Raji (cell line): ENCODE results near the gene ZSWIM6.
A peak's percentile ranks its signal among the peaks of the same experiment; 100 is the strongest.

Source experiments
- POLR2A ChIP-seq: IDR thresholded peaks from 2 replicates; pipeline ENCODE4 v1.6.1; 2011; ENCODE audit warnings: low read depth, low read length, control low read depth; ENCODE audit not compliant: insufficient read depth

ZSWIM6 gene

DNA sequence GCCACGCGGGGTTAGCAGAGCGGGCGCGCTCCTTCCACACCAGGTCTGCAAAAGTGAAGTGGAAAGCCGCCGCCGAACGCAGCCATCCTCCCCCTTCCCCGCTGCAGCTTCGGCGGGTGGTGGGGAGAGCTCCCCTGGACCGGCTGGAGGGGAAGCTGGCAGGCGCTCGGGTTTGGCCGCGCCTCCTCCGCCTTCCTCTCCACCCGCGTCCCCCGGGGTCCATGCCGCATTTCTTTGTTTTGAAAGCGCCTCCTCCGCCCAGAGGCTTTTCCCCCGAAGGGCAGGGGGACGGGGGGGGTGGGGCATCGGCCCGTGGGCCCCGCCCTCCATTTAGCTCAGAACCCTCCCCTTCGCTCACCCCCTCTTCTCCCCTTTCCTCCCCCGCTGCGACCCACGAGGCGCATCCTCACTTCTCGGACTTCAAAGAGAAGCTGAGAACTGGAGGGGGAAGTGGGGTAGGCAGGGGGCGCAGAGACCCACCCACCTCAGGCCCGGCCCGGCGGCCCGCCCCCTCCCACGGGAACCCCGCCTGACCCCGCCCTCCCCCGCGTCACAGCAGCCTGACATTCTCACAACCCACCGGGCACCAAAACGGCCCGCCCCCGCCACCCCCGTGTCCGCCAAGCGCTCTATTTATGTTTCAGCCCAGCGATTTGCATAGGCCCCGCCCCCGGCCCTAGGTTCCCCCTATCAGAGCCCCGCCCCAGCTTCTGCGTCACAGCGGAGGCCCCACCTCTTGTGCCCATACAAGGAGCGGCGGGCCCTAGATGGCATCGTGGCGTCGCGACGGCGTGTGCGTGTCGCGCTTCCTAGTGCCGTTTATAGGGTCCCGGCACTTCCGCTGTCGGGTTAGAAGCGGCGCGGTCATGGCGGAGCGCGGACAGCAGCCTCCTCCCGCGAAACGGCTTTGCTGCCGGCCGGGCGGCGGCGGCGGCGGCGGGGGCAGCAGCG lies at the start of gene ZSWIM6:
Gene ZSWIM6, plus strand, starts transcription at position 852 of the 951 bp plus-strand sequence. Its CDS starts 15 bp downstream, at position 867.
- peak; percentile 69 for TF ChIP-seq POLR2A

DNA sequence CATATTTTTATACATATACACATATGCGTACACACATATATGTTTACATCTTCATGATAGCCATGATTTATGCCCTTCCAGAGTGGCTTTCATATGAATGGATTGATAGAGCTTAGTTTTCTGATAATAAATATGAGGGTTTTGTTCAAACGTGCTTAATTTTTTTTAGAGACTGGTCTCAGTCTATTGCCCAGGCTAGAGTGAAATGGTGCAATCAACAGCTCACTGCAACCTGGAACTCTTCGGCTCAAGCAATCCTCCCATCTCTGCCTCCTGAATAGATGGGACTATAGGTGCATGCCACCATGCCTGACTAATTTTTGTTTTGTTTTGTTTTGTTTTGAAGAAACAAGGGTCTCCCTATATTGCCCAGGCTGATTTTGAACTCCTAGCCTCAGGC lies 48.6 kb upstream of the ZSWIM6 start:
- no peak for TF ChIP-seq POLR2A

DNA sequence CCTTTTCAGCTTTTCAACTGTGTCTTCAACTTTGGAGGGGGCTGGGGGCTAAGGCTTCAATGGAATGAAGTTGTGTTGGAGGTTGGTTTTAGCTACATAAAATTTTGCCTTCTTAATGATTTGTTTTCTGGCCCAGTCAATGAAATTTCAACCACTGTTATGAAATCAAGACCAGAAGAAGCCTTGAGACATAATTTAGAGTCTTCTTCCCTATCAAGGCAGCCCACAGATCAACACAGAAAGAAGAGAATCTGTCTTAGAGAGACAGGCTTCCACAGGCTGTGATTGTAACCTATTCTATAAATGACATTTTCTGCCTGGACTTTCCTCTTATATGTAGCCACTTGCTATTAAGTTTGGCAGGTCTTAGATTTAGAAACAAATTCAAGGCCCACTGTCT lies 46.5 kb upstream of the ZSWIM6 start:
- TF ChIP-seq POLR2A, result no peak

DNA sequence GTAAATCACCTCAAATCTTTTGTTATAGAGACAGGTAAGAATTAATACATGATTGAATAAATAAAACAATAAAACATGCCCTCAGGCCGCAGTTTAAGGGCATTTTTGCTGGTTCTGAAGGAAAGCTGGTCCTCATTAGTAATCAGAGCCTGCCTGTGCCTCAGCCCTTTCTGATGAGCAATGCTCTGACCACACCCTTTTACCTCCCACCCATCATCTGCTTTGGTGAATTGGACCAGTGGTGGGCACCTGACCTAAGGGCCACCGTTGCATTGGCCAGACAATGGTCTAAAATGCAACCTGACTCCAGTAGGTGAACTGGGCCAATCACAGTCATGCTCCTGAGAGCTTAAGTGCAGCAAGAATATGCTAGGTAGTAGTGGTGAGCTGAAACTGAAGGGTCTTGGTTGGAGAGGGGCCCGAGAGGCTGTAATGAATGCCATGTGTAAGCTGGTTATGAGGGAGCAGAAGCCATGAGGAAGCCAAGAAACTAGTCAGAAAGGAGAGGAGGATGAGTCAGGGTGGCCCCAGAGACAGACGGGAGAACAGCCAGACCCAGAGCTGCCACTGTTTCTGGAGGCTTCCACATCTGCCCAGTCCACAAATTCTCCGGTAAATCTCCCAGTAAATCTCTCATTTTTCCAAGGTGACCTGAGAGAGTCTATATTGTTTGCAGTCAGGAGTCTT lies 45.5 kb upstream of the ZSWIM6 start:
- no peak for TF ChIP-seq POLR2A

DNA sequence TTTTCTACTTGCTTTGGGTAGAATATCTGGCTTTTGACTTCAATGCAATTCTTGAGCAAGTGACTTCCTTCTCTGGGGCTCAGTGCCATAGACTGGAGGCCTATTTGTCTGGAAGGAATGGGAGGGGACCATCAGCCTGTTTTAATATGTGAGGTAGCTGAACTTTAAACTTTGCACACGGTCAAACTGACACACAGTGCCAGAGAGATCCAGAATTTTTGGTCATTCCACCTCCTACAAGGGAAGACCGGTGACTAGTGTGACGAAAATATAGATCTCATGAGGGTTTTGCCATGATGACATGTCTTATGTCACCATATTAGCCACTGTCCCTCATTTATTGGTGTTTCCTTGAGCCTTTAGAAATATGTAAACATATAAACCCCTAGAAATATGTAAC lies 44.6 kb upstream of the ZSWIM6 start:
- no peak for TF ChIP-seq POLR2A

DNA sequence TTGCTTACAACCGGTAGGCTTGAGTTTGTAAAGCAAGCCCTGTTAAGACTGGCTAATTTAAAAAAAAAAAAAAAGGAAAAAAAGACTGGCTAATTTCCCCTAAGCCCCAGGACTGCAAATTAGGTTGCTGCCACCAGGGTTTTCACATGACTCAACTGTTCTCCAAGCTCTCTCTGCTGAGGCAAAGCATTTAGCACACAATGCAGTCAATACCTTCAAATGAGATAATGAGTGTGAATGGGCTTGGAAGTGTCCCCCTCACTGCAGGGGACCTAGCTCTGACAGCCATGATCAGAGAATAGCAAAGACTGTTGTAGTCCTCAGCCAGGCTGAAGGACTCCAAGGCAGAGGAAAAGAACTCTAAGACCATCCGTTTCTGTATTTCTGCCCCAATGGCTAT lies 42.8 kb upstream of the ZSWIM6 start:
- TF ChIP-seq POLR2A, result no peak

DNA sequence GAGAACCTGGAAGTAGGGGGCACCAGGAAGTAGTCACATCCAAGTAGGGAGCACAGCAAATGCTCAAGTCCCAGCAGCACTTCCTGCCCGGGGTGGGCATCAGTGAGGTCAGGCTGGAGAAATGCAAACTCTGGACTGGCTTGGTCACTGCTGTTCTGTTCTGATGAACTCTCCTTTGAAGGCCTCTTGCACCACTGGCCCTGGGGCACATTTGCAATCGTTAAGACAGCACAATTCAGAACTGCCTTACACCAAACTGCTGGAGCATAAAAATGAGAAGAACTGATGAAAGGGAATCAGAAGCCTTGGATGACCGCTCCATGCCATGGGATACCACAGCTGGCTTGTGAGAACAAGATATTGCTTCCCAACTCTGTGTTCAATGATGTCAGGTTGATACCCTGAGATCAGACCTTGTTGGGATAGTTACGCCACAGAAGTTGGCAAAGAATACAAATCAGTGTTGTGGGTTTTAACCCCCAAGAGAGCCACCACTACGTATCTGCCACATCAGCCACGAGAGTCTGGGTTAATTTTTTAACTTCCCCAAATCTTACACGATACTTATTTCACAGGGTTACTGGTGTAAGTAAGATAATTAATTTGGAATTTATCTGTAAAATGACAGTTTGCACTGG lies 42.3 kb upstream of the ZSWIM6 start:
- no peak for TF ChIP-seq POLR2A

DNA sequence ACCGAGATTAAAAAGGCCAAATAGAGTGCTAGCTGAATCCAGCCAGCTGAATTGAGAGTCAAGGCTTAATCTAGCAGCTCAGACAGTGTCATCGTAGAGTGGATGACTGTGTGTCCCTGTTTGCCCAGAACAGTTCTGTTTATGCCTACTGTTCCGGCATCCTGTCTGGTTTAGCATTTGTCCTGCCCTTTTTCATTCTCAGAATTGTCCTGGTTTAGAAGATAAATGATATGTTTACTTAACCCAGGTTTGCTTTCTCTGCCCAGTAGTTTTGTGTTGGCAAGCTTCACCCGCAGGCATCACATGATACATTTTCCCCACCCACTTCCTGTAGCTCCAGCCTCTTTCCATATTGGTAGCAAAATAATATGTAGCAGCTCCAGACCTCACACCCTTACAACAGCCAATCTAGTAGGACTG lies 41.3 kb upstream of the ZSWIM6 start:
- TF ChIP-seq POLR2A, result no peak

DNA sequence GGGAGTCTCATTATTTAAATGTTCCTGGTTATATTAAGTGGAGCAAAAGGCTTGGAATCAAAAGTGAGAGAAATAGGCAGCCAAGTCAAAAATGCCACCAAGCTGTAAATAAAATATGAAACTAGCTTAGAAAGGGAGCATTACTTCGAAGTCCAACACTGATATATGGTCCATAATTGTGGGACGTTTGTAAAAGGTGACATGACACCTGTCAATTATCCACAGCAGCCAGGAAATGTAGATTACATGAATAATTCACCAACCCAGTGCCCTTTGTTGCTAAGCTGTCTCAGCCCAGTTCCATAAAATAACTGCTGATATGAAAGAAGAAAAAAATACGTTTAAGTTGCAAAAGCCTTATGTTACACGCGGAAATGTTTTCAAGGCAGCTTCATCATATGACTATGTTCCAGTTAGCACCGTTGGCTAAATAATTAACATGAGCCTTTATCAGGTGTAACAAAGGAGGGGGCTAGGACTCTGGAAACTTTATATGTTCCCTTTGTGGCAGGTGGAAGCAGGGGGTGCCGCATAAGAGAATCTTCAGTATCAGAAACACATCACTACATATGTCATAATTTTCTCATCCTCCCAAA lies 39.9 kb upstream of the ZSWIM6 start:
- no peak for TF ChIP-seq POLR2A

DNA sequence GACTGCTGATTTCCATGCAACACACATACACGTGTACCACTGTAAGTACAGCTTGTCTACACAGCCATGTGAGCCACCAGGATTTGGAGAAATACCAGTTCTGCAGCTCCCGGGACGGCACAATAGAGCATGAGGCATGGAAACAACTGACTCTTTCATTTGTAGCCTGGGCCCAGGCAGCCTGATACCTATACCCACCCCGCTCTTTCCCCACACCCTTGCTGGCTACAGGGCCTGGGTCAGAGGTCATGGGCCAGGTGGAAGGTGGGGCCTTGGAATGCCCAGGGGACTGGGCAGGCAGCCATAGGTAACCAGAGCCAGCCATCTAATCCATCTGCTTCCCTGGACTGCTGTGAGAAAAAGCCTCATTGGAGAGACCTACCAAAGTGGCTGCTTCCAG lies 39.0 kb upstream of the ZSWIM6 start:
- TF ChIP-seq POLR2A, result no peak

DNA sequence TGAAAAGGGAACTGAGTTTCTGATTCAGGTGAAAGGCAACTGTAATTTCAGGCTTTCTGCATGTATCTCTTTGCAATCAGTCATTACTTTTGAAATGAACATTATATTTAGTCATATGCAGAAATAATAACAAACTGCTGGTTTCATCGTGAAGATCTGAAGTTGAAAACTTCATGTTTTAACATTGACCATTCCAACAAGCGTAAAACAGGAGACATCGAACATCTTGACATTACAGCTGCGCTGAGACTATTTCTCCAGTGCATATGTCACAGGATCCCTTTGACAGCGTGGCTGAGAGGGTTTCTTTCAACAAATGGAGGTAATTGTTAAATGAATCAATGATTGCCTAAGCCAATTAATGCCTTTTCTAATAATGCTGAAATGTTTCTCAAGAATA lies 38.2 kb upstream of the ZSWIM6 start:
- no peak for TF ChIP-seq POLR2A

DNA sequence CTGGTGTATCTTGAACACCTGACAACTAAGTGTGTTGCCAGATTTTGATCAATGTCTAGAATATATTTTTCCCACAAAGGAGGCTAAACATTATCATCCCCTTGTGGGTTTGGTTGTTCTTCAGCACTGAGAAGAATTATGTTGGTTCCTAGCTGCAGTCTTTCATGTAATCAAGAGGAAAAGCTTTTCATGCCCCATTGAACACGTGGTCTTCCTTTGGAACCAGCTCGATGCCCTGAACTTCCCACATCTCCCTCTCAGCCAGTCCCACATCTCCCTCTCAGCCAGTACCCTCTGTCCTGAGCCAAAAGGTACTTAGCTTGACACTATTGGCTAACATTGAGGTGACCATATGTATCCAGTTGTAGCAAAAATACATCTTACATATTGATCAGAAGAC lies 36.7 kb upstream of the ZSWIM6 start:
- TF ChIP-seq POLR2A, result no peak

DNA sequence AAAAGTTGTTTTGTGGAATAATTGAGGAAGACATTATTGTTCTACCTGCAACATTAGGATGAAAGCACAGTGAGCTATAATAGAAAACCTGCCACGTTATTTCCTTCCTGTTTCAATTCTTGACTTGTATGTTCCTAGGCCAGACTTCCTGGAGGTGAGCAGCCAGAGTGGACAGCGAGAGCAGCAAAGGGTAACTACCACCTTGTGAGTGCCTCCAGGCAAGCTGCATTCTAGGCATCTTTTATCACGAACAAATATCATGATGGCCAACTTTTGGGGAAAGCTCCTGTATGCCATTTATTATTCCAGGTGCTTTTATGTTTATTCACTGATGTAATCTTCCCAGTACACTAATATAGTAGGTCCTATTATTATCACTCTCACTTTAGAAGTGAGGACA lies 34.0 kb upstream of the ZSWIM6 start:
- TF ChIP-seq POLR2A, result no peak

DNA sequence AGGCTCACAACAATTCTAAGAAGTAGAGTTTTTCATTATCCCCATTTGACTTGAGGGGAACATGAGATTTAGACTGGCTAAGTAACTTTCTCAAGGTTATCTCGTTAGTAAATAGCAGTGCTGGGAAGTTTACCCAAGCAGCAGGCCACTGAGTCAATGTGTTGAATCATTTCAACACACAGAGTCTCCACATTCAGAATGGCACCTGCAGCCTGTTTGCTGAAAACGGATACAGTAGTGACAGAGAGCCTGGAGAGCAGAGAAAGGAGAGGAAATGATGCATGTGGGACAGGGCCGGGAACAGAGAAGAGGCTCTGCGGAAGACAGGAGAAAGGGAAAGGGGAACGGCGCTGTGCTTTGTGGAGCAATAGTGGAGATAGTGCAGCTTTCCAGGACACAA lies 33.5 kb upstream of the ZSWIM6 start:
- TF ChIP-seq POLR2A, result no peak

DNA sequence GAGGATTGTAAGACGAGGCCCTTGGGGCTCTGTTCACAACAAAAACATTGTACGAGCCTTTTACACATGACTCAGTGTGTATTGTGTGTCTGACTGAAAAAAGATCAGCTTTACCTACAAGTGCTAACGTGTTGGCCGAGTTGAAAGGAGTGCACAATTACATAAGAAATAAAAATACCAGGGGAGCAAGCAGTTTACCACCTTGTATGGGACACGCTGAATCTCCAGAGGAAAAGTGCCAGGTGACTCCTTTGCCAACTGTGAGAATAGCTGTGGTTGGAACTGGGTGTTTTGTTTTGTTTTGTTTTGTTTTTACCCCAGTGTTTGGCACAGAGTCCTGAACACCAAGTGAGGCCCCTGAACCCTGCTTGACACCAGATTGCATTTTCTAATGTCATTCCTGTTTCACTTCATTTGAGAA lies 32.8 kb upstream of the ZSWIM6 start:
- TF ChIP-seq POLR2A, result no peak
